ENCODE measurements around the gene TMEM147. TPM values are rescaled to one million over a fixed set of nuclear protein-coding genes. Genes with fewer than 3 reads are reported as not detected.

TMEM147 gene
- total RNA-seq, 4 donors from 2014 or later, result 68.1 to 119 (median 89.6) TPM

GRCh38 chr19:35531291-35531690 lies 14.1 kb upstream of the TMEM147 start:
- H3K4me1 ChIP-seq, result peaks cover 6 to 62% (median 10%) of the 10 kb centered on the region in 3 donors
- no peak for DNase-seq
- H3K36me3 ChIP-seq, result no peaks in the 10 kb centered on the region
- H3K27ac ChIP-seq, result peak overlapping the region in 1 of 4 donors; percentile 48
- WGBS, 2 donors, result 4 to 36% methylated on average over 4 to 5 of the region's 6 CpGs
- intact Hi-C loops (cut with DNase I), result no loop called here
- TF ChIP-seq POLR2A (IDR thresholded peaks at IDR 0.05) (no peak), CTCF (IDR thresholded peaks at IDR 0.05) (no peak)
- H3K4me3 ChIP-seq, result no peak overlapping the region
- H3K9me3 ChIP-seq, result no peaks in the 10 kb centered on the region
- peaks cover 0 to 98% (median 0%) of the 10 kb centered on the region in 4 donors for H3K27me3 ChIP-seq

DNA sequence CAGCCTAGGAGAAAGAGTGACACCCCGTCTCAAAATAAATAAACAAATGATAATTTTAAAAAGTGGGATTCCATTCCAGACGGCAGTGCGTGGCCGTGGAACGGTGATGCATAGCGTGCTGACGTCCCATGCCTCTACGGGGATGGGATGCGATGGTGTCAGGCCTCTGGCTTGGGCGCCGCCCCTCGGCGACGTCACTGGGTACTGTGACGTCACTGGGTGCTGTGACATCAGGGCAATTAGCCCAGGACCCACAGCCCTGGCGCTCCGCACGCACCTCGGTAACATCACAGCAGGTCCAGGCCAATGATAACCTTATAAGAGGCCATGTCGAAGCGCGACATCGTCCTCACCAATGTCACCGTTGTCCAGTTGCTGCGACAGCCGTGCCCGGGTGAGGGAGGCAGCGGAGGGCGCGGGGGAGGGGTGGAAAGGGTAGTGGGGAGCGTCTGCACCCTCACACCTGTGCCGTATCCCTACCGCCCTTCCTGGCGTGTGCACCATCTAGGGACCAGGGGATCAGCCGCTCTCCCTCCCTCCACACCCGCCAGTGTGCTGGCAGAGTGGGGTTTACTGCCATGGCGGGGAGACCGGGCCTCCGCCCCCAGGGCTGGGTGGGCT lies 12.1 kb upstream of the TMEM147 start, which contains the start of gene GAPDHS:
Gene GAPDHS, plus strand, starts transcription at position 256 of the 621 bp plus-strand sequence. Its CDS starts 72 bp downstream, at position 328.
- H3K4me3 ChIP-seq, result no peak within 1 kb of the TSS
- 32 to 69% methylated on average over 10 to 20 of the region's 39 CpGs for WGBS, 2 donors
- intact Hi-C loops (cut with DNase I), result no loop called here
- peaks cover 6 to 46% (median 10%) of the 10 kb centered on the region in 3 donors for H3K4me1 ChIP-seq
- DNase-seq, result no peak
- H3K36me3 ChIP-seq, result no peaks in the 10 kb centered on the region
- TF ChIP-seq POLR2A (IDR thresholded peaks at IDR 0.05), result no peak
- no peak for TF ChIP-seq CTCF (IDR thresholded peaks at IDR 0.05)
- no peak within 1 kb of the TSS for H3K27ac ChIP-seq
- no peaks in the 10 kb centered on the region for H3K9me3 ChIP-seq
- peaks cover 0 to 78% (median 0%) of the 10 kb centered on the region in 4 donors for H3K27me3 ChIP-seq

- no peaks in the 10 kb centered on the region for H3K9me3 ChIP-seq
- WGBS, 2 donors, result 0 to 3% methylated on average over 3 to 7 of the region's 30 CpGs
- peaks cover 0 to 72% (median 0%) of the 10 kb centered on the region in 4 donors for H3K27me3 ChIP-seq
- intact Hi-C loops (cut with DNase I), result no loop called here
- no peak for DNase-seq
- TF ChIP-seq POLR2A (IDR thresholded peaks at IDR 0.05) (no peak), CTCF (IDR thresholded peaks at IDR 0.05) (no peak)
- H3K4me3 ChIP-seq, result no peak overlapping the region
- H3K36me3 ChIP-seq, result no peaks in the 10 kb centered on the region
- H3K27ac ChIP-seq, result no peak overlapping the region
- H3K4me1 ChIP-seq, result peaks cover 6 to 40% (median 10%) of the 10 kb centered on the region in 3 donors
Observed at GRCh38 chr19:35533822-35534392, 11.5 kb upstream of the TMEM147 start.

GRCh38 chr19:35534803-35535480 lies 10.5 kb upstream of the TMEM147 start:
- Histone ChIP-seq H3K4me3 (no peak overlapping the region), H3K27ac (no peak overlapping the region), H3K27me3 (peaks cover 0 to 62% (median 0%) of the 10 kb centered on the region in 4 donors), H3K4me1 (peaks cover 6 to 30% (median 6%) of the 10 kb centered on the region in 3 donors), H3K9me3 (no peaks in the 10 kb centered on the region), H3K36me3 (no peaks in the 10 kb centered on the region)
- intact Hi-C loops (cut with DNase I), result no loop called here
- DNase-seq, result no peak
- TF ChIP-seq POLR2A (IDR thresholded peaks at IDR 0.05), result no peak
- TF ChIP-seq CTCF (IDR thresholded peaks at IDR 0.05), result no peak
- 55 to 73% methylated on average over 9 of the region's 10 CpGs for WGBS, 2 donors

DNA sequence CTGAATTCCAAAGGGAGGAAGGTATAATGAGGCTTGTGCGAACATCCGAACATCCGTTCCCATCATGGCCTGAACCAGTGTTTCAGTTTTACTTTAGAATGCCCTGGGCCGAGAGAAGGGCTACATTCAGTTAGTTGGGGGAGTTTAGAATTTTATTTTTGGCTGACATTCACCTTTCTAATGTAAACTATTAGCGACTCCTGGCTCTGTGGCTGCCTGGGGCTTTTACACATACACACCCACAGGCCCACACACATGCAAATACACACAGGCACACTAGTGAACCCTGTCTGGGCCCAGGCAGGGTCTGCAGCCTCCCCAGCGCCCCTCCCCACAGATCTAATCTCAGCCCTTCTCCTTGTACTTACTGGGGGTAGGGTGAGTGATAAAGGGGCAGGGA lies 6.1 kb upstream of the TMEM147 start:
- H3K9me3 ChIP-seq, result no peaks in the 10 kb centered on the region
- H3K4me3 ChIP-seq, result no peak overlapping the region
- peaks cover 4 to 6% (median 4%) of the 10 kb centered on the region in 3 donors for H3K4me1 ChIP-seq
- peaks cover 0 to 14% (median 0%) of the 10 kb centered on the region in 3 donors for H3K36me3 ChIP-seq
- no peak overlapping the region for H3K27ac ChIP-seq
- 65 to 74% methylated on average over 6 of the region's 6 CpGs for WGBS, 2 donors
- intact Hi-C loops (cut with DNase I), result no loop called here
- TF ChIP-seq POLR2A (IDR thresholded peaks at IDR 0.05), result no peak
- no peak for TF ChIP-seq CTCF (IDR thresholded peaks at IDR 0.05)
- no peak for DNase-seq
- peaks cover 0 to 18% (median 0%) of the 10 kb centered on the region in 4 donors for H3K27me3 ChIP-seq
